IPS DF 19.7 (cell line): ENCODE data around the gene NLGN2.

ENCODE experiments used
- DNase-seq: peaks from one replicate; pipeline ENCODE4 v3.0.0-alpha.2; 2013; ENCODE audit warnings: low read depth, low spot score

NLGN2 gene

DNA sequence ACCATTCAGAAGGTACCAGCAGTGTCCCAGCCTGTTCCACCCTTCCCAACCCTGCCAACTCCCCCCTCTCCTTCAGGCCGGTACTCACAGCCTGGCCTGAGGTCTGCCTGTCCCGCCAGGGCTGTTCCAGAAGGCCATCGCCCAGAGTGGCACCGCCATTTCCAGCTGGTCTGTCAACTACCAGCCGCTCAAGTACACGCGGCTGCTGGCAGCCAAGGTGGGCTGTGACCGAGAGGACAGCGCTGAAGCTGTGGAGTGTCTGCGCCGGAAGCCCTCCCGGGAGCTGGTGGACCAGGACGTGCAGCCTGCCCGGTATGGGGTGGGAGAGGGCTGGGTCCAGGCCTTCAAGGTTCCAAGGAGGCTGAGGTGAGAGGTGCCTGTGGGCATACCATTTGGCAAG is 7.2 kb downstream of the NLGN2 start:
- no peak for DNase-seq

DNA sequence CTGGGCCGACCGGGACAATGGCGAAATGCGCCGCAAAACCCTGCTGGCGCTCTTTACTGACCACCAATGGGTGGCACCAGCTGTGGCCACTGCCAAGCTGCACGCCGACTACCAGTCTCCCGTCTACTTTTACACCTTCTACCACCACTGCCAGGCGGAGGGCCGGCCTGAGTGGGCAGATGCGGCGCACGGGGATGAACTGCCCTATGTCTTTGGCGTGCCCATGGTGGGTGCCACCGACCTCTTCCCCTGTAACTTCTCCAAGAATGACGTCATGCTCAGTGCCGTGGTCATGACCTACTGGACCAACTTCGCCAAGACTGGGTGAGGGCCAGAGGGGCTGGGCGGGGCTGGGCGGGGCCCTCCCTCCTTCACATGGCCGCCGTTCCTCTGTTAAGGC is 8.1 kb downstream of the NLGN2 start:
- no peak for DNase-seq

DNA sequence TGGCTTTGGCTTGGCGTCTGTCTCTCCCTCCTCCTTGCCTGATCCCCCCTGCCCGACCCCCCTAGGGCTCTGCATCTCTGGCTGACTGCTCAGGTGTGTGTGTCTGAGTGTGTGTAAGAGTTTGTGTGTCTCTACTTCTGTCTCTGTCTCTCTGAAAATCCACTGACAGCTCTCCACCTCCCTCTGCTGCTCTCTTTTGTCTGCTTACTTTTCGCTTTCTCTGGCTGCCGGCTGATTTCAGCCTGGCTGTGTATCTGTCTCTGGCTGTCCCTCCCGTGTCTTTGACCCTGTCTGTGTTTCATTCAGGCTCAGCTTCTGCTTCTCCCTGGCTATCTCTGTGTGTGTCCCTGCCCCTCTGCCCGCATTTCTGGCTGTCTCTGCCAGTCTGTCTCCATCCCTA is 8.7 kb downstream of the NLGN2 start:
- DNase-seq, result no peak

DNA sequence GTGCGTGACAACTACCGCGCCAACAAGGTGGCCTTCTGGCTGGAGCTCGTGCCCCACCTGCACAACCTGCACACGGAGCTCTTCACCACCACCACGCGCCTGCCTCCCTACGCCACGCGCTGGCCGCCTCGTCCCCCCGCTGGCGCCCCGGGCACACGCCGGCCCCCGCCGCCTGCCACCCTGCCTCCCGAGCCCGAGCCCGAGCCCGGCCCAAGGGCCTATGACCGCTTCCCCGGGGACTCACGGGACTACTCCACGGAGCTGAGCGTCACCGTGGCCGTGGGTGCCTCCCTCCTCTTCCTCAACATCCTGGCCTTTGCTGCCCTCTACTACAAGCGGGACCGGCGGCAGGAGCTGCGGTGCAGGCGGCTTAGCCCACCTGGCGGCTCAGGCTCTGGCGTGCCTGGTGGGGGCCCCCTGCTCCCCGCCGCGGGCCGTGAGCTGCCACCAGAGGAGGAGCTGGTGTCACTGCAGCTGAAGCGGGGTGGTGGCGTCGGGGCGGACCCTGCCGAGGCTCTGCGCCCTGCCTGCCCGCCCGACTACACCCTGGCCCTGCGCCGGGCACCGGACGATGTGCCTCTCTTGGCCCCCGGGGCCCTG is 9.5 kb downstream of the NLGN2 start:
- no peak for DNase-seq

DNA sequence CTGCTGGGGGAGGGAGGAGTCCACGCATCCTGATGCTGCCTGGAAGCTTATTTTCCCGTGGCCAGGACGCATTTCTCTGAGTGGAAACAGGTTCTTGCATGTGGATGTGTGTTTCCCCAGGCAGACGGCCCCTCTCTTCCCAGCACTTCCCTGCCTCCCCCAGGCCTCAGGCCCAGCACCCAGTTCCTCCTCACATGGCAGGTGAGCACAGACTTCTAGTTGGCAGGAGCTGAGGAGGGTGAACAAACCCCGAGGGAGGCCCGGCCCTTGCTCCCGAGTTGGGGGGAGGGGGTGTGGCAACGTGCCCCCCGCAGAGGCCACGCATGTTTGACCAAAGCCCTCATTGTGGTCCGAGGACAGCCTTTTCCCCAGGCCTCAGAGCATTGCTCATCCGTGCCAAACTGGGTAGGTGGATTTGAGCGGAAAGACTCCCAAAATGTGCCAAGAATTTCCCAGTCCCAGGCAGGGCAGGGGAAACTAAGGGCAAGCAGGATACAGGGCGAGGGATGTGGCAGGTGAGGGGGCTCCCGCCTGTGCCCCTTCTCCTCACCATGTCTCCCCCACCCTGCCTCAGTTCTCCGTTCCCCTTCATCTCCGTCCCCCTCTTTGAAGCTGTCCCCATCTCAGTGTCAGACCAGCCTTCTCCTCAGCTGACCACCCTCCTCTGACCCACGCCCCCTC is 11.0 kb downstream of the NLGN2 start:
- no peak for DNase-seq

DNA sequence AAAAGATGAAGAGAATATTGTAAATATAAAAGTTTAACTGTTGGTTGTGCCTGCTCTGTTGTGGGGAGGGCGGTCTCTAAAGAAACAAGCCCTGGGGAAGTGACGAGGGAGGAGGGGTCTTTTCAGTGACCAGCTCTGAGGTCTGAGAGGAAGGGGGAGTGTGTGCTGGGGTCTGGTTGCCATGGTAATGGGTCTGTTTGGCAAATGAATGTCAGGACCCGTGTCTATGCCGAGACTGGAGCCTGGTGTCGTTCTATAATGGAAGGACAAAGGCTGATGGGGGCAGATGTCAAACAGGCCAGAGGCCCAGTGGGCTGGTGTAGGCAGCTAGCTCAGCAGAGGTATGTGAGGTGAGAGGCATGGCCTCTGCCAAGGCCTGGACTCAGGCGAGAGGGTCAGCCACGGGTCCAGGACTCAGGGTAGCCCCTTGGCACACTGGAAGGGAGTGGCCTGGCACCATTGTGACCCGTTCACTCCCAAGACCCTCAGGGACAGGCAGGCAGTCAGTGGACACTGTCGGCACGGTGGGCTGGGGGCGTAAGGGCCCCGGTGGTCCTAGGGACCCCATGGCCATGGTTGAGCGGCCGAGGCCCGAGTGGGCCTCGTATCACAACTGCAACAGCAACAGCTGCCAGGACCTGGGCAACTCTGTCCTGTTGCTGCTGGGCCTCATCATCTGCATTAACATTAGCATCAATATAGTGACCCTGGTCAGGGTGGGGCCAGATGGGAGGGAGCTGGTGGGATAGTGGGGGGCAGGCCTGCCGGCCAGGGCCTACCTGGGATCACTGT is 12.4 kb downstream of the NLGN2 start, which contains the start of gene SPEM1:
Gene SPEM1 (plus strand): TSS at position 506 of the 792 bp plus-strand sequence. CDS start 61 bp downstream, at position 567.
- no peak for DNase-seq

DNA sequence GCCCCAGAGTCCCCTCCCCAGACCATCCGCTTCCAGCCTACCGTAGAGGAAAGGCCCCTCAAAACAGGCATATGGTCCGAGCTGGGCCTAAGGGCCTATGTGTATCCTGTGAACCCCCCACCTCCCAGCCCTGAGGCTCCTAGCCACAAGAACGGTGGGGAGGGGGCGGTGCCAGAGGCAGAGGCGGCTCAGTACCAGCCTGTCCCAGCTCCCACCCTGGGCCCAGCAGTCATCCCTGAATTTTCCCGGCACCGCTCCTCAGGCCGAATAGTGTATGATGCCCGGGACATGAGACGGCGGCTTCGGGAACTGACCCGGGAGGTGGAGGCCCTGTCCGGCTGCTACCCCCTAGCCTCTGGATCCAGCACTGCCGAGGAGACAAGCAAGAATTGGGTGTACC is 13.5 kb downstream of the NLGN2 start:
- DNase-seq, result no peak

DNA sequence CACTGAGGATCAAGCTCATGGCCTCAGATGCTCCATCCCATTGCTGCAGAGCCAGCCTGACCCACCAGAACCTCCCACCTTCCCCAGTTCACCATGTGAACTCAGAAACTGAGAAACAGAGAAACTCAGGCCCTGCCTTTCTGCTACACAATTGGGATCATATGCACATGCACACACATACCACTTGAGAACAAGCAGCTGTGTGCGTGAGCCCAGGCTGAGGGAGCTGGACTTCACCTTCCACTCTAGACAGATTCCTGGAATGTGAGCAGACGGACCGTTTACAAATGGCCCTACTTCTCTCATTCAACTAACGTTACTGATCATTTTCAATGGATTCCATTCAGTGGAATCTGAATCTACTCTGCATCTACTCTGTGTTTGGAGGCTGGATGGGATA is 16.0 kb downstream of the NLGN2 start:
- no peak for DNase-seq

DNA sequence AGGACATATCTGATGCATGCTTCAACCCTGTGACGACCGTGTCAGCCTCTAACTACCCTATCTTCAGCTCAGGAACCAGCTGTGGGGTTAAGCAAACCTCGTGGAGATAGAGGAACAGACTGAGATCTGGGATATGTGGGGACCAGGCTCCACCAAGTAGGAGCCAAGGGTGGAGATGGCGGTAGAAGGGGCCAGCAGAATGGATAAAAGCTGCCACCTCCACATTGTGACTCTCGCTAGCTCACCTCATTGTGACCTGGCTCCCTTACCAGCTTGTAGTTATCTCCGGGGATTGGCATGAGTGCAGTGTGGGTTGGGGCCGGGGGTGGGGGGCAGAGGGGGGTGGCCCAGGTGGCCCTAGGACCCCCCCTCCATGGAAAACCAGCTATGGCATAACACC is 17.7 kb downstream of the NLGN2 start, which contains the start of gene SPEM2:
Gene SPEM2 (plus strand): TSS at position 301 of the 400 bp plus-strand sequence. CDS start 73 bp downstream, at position 374.
- DNase-seq, result no peak

DNA sequence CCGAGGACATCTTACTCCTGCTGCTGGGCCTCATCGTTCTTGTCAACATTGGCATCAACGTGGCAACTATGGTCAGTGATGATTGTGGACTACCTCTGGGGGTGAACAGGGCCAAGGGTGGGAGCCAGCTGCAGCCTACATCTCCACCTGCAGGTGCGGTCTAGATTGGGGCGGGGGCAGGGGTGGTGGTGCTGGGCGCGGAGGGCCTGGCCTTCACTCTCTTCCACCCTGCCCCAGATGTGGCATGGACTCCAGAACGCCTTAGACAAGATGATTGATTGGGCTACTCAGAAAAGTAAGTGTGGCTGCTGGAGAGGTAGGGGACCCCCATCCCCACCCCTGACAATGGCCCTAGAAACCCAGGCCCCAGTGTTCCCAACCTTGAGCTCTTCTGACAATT is 18.1 kb downstream of the NLGN2 start:
- no peak for DNase-seq

DNA sequence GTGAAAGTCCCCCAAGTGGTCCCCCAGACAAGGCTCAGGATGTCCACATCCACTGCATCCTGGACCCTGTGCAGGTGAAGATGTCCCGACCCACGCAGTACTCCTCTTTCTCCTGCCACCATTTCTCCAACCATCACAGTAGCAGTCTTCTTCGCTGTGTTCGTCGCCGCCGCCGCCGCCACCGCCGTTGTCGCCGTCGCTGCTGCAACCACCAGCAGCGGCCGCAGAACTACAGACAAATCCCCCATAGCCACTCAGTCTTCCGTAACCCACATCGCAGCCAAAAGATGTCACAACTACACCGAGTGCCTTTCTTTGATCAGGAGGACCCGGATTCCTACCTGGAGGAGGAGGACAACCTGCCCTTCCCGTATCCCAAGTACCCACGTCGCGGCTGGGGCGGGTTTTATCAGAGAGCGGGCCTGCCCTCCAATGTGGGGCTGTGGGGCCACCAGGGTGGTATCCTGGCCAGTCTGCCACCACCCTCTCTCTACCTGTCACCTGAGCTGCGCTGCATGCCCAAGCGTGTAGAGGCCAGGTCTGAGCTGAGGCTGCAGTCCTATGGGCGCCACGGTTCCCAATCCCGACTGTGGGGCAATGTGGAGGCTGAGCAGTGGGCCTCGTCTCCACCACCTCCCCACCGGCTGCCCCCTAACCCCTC is 18.7 kb downstream of the NLGN2 start:
- no peak for DNase-seq

DNA sequence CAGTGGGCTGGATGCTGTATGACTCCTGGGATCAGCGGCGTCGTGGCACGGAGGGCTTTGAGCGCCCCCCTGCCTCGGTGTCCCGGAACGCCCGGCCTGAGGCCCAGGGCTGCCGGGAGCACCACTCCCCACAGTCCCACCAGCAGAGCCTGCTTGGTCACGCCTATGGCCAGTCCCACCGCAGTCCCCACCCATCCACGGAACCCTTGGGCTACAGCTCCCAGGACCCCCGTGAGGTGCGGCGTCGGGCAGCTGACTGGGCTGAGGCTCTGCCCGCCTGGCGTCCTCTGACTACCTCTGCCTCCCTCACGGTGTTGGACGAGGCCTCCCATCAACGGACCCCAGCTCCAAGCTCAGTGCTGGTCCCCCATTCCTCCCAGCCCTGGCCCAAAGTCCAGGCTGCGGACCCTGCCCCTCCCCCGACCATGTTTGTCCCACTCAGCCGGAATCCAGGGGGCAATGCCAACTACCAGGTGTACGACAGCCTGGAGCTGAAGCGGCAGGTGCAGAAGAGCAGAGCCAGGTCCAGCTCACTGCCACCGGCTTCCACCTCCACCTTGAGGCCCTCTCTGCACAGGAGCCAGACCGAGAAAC is 19.3 kb downstream of the NLGN2 start:
- DNase-seq, result no peak

DNA sequence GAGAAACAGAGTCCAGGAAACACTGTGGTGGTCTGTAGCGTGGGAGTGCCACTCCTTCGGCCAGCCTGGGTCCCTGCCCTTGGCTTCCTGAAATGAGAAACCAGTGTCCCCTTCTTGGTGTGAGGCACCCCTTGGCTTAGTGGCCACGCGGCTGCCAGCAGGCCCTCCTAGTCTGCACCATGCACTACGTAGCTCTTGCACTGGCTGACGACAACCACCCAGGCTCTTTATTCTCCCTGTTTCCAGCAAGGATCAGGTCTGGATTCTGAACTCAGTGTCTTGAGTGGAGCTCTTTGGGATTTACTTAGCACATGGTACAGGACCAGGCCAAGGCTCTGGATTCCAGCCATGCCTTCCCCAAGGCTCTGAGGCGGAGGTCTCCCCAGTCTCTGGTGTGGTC is 19.9 kb downstream of the NLGN2 start:
- DNase-seq, result no peak

DNA sequence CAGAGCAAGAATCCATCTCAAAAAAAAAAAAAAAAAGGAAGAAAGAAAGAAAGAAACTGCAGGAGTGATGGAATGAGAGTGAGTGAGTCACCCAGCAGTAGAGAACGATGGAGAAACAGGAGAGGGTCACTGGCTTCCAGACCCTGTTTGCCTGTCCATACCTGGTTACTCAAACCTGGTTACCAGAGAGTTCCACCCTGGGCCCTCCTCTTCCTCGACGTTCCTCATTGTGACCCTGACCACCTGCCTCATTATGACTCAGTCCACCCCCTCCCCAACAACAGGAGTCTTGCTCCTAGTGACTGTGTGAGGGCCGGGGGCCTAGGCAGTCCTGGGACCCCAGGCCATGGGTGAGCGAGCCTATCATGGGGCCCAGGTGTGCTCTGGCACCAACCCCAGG is 20.9 kb downstream of the NLGN2 start, which contains the start of gene SPEM3:
Gene SPEM3 (plus strand): TSS at position 301 of the 400 bp plus-strand sequence. CDS start 46 bp downstream, at position 347.
- DNase-seq, result no peak

DNA sequence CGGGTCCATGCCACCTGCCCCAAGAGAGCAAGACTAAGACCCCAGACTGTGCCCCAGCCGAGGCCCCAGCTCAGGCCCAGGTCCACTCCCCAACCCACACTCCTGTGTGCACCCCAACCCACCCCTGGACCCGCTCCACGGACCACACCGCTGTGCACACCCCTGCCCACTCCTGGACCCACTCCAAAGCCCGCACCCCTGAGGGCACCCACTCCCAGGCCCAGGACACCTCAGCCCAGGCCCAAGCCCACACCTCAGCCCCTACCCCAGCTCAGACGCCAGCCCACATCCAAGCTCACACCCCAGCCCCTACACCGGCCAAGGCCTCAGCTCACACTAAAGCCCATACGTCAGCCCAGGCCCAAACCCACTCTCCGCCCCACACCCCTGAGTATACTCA is 22.1 kb downstream of the NLGN2 start:
- no peak for DNase-seq

DNA sequence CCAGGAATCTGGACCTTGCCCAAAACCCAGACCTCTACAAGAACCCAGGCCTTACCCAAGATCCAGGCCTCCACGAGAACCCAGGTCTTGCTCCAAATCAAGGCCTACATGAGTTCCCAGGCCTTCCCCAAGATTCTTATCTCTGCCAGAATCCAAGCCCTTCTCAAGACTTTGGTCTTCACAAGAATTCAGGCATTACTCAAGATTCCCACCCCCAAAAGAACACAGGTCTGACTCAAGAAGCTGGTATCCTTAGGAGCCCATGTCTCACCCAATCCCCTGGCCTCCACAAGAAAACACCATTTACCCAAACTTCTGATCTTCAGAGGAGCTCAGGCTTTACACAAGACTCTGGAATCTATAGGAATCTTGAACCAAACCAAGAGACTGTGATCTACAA is 23.6 kb downstream of the NLGN2 start:
- no peak for DNase-seq

DNA sequence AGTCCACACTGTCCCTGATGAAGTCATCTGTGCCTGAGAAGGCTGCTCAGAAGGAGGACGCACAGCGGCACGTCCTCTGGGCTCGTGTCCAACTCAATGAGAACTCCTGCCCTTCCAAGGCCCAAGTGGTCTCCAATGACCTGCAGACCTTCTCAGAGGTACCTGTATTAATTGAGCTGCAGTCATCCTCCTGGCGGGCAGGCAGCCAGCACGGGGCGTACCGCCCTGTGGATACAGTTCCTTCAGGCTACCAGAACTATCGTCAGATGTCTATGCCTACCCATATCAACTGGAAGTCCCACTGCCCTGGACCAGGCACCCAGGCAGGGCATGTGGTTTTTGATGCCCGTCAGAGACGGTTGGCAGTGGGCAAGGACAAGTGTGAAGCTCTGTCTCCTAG is 24.7 kb downstream of the NLGN2 start:
- DNase-seq, result no peak

DNA sequence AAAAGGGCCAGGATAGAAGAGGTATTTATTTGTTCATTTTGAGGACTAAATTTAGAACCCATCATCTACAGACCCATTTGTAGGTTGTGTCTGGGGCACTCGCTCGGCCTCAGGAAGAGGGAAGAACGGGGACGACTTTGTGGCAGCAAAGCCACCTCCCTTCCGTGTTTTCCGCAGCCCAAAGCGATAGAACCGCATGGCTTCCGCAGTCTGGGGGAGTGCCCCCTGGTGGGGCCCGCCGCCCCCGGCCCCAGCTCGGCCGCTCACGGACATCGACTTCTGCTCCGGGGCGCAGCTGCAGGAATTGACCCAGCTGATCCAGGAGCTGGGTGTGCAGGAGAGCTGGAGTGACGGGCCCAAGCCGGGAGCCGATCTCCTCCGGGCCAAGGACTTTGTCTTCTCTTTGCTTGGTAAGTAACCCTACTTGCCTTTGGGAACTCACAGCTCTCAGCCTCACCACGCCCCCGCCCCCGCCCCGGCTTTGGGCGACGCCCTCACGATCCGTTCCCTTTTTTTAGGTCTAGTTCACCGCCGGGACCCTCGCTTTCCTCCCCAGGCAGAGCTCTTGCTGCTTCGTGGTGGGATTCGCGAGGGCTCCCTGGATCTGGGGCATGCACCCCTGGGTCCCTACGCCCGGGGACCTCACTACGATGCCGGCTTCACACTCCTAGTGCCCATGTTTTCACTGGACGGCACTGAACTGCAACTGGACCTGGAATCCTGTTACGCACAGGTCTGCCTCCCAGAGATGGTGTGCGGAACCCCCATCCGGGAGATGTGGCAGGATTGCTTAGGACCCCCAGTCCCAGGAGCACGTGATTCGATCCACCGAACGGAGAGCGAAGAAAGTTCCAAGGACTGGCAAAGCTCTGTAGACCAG is 28.3 kb downstream of the NLGN2 start:
- no peak for DNase-seq

DNA sequence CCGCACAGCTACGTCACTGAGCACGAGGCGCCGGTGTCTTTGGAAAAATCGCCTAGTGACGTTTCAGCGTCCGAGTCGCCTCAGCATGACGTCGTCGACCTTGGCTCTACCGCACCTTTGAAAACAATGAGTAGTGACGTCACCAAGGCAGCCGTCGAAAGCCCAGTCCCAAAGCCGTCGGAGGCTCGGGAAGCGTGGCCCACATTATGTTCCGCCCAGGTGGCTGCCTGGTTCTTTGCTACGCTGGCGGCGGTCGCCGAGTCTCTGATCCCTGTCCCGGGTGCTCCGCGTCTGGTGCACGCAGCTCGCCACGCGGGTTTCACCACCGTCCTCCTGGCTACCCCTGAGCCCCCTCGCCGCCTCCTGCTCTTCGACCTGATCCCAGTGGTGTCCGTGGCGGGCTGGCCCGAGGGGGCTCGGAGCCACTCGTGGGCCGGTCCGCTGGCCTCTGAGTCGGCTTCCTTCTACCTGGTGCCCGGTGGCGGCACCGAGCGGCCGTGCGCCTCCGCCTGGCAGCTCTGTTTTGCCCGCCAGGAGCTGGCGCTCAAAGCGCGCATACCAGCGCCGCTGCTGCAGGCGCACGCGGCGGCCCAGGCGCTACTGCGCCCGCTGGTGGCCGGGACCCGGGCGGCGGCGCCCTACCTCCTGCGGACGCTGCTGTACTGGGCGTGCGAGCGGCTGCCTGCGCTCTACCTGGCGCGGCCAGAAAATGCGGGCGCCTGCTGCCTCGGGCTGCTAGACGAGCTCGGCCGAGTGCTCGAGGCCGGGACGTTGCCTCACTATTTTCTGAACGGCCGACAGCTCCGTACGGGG is 29.1 kb downstream of the NLGN2 start:
- DNase-seq, result no peak

DNA sequence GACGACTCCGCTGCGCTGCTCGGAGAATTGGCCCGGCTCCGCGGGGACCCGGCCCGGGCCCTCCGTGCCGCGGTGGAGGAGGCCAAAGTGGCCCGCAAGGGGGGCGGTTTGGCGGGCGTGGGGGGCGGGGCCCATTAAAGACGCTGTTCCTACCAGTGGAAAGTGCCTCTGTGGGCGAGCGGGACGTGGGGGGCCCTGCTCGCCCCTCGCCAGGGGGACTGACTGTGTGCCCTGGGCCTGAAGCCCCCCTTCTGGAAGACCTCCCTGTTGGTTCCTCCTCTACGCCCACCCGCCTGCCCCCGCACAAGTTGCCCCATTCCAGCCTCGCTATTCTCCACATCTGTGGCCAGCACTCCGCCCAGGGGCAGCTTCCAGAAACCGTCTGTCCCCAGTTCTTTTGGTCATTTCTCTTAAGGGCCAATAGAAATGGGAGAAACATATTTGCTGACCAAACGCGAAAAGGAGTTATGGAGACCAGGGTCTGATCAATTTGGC is 29.8 kb downstream of the NLGN2 start:
- DNase-seq, result no peak
